Measurements from ENCODE around the gene TPCN1.

DNA sequence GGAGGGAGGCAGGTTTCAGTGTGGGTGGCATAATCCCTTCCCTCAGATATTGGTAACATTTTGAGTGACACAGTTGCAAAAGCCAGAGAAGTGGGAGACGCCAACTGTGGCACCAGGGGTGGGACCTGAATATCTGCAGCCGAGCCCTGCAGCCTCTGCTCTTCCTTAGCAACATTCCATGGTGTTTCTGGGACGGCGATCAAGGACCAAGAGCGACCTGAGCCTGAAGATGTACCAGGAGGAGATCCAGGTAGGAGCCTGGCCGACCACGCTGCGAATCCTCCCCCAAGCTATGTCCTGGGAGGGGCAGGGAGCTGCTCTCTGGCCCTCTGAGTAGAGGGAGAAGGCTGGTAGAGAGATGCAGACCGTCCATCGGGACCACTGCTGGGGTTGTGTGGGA, 71.8 kb downstream of the TPCN1 start:
- TF ChIP-seq, protein P1, sequence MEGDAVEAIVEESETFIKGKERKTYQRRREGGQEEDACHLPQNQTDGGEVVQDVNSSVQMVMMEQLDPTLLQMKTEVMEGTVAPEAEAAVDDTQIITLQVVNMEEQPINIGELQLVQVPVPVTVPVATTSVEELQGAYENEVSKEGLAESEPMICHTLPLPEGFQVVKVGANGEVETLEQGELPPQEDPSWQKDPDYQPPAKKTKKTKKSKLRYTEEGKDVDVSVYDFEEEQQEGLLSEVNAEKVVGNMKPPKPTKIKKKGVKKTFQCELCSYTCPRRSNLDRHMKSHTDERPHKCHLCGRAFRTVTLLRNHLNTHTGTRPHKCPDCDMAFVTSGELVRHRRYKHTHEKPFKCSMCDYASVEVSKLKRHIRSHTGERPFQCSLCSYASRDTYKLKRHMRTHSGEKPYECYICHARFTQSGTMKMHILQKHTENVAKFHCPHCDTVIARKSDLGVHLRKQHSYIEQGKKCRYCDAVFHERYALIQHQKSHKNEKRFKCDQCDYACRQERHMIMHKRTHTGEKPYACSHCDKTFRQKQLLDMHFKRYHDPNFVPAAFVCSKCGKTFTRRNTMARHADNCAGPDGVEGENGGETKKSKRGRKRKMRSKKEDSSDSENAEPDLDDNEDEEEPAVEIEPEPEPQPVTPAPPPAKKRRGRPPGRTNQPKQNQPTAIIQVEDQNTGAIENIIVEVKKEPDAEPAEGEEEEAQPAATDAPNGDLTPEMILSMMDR (IDR thresholded peaks at IDR 0.05 in 8 of 11, conservative IDR thresholded peaks at IDR 0.05 in 3 of 11) = no peak
- no peak for TF ChIP-seq POLR2AphosphoS5 (IDR thresholded peaks at IDR 0.05)

Measured in spleen (tissue), 7 donors.